Endometrial microvascular endothelial cells (primary cell): ENCODE data around the gene GTPBP6. TPM values are rescaled to one million over a fixed set of nuclear protein-coding genes. Genes with fewer than 3 reads are reported as not detected.
"Not testable (repeated sequence)": the region's sequence is repeated elsewhere in the genome, so short reads cannot be mapped to it uniquely, and the experiment has no call there.

Experiments
- in situ Hi-C: cut with HindIII; loops from 2 replicates; pipeline ENCODE4 v1.10.0; 2017; ENCODE audit warnings: low sequenced_read_pairs, low pct_unique_long_range_greater_than_20kb; ENCODE audit errors: inconsistent ontology term
- total RNA-seq: library from RNA; depleted of rRNA; stranded (reverse); fragments of >200 nt; gene quantifications from one replicate; pipeline ENCODE4 v1.2.3, GENCODE V29; 2015; ENCODE audit errors: inconsistent ontology term

The GTPBP6 gene
- total RNA-seq, 1 donor from 2014 or later = 68.7 TPM

DNA sequence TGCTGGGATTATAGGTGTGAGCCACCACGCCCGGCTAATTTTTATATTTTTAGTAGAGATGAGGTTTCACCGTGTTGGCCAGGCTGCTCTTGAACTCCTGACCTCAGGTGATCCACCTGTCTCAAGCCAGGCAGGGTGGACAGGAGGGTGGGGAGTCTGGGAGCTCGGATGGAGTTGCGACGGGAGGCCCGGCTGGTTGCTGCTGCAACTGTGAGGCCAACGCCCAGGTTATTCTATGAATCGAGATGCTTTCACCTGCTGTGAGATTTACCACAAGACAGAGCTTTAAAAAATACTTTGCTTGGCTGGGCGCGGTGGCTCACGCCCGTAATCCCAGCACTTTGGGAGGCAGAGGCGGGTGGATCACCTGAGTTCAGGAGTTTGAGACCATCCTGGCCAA lies 61.5 kb downstream of the GTPBP6 start:
- in situ Hi-C loops = not testable (repeated sequence)

DNA sequence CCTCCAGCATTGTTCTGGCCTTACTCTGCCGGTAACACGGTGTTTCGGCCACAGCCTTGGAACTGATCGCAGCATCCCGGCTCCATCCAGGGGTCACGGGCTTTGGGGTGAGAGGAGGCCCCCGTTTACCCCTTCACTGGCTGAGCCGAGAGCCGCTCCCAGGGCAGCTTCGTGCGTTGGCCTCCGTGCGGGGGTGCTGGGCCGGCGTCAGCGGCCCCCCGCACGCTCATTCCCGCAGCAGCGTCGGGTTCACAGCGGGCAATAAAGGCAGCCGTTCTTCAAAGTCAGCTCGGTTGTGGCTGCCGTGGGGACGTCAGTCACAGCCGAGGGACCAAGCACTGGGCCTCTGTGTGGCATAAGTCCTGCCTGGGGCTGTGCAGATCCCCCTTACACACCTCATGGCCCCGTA lies 62.7 kb downstream of the GTPBP6 start:
- in situ Hi-C loops = no loop called here

Other genes with a start within 250 kb of the GTPBP6 start
- gene PLCXD1, start 37.4 kb downstream of the GTPBP6 start, total RNA-seq = 12.2 TPM
- gene PPP2R3B, start 68.1 kb upstream of the GTPBP6 start, total RNA-seq = 17.2 TPM